GM18868 (cell line): Measurements from ENCODE around the gene UHMK1.
"Not testable (repeated sequence)": the region's sequence is repeated elsewhere in the genome, so short reads cannot be mapped to it uniquely, and the experiment has no call there.

Experiments used
- ATAC-seq: cut with Tn5 transposase; IDR thresholded peaks from one replicate; pipeline ENCODE4 v1.9.1; 2021; ENCODE audit warnings: mild to moderate bottlenecking, moderate library complexity; ENCODE audit not compliant: unreplicated experiment

Gene UHMK1, protein sequence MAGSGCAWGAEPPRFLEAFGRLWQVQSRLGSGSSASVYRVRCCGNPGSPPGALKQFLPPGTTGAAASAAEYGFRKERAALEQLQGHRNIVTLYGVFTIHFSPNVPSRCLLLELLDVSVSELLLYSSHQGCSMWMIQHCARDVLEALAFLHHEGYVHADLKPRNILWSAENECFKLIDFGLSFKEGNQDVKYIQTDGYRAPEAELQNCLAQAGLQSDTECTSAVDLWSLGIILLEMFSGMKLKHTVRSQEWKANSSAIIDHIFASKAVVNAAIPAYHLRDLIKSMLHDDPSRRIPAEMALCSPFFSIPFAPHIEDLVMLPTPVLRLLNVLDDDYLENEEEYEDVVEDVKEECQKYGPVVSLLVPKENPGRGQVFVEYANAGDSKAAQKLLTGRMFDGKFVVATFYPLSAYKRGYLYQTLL

GRCh38 chr1:162497723-162498495 lies at the start of gene UHMK1:
Gene UHMK1 (plus strand): TSS chr1:162497818. CDS start chr1:162498001, 183 bp downstream.
- peak; percentile 98 for ATAC-seq

- not testable (repeated sequence) for ATAC-seq
These were observed 43.3 kb upstream of the UHMK1 start for GRCh38 chr1:162454361-162454760.

GRCh38 chr1:162456323-162456722 lies 41.3 kb upstream of the UHMK1 start:
- no peak for ATAC-seq

DNA sequence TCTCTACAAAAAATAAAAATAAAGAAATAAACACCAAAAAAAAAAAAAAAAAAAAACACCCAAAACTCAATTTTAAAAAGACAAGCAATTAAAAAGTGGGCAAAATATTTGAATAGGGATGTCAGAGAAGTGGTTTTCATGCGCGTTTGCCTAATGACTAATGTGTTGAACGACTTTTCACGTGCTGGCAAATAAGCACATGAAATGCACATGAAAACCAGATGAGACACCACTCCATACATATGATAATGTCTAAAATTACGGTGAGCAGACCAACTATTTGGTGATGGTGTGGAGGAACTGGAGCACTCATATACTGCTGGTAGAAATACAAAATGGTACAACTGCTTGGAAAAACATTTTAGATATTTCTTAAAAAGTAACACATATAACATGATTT lies 39.4 kb upstream of the UHMK1 start:
- ATAC-seq = no peak

GRCh38 chr1:162462425-162462824 lies 35.2 kb upstream of the UHMK1 start:
- not testable (repeated sequence) for ATAC-seq

GRCh38 chr1:162463021-162463420 lies 34.6 kb upstream of the UHMK1 start:
- ATAC-seq = no peak

GRCh38 chr1:162466797-162467196 lies 30.8 kb upstream of the UHMK1 start:
- ATAC-seq = no peak

- no peak for ATAC-seq
These were observed 27.4 kb upstream of the UHMK1 start for GRCh38 chr1:162470216-162470615.

GRCh38 chr1:162471290-162471853 lies 26.2 kb upstream of the UHMK1 start:
- no peak for ATAC-seq

DNA sequence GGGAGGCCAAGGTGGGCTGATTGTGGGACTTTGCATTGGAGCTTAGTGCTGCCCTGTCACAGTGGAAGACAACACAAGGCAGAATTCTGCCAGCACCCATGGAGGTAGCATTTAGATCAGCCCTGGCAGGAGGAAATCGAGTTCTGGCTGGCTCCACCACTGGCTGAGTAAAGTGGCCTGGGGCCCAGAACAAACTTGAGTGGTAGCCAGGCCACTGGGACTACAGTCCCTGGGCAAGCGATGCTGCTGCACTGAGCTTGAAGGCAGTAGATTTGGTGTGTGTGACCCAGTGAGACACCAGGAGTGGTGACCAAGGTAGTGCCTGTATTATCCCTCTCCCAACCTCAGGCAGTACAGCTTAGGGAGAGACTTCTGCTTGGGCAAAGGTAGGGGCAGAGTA lies 22.5 kb upstream of the UHMK1 start:
- no peak for ATAC-seq

GRCh38 chr1:162475539-162476185 lies 22.0 kb upstream of the UHMK1 start:
- ATAC-seq = no peak

- no peak for ATAC-seq
These were observed 21.0 kb upstream of the UHMK1 start for GRCh38 chr1:162476620-162477019.

- ATAC-seq = no peak
These were observed 12.4 kb upstream of the UHMK1 start for GRCh38 chr1:162485236-162485635.

DNA sequence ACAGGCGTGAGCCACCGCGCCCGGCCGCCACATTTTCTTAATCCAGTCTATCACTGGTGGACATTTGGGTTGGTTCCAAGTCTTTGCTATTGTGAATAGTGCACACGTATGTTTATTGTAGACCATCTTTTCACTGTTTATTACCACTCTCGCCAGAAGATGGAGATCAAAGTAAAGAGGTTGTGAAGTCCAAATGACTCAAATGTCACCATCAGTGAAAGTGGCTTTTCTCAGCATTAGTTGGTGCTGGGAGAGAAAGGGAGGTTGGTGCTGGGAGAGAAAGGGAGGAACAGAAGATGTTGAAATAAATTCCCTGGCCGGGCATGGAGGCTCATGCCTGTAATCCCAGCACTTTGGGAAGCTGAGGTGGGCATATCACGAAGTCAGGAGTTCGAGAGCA lies 10.4 kb upstream of the UHMK1 start:
- no peak for ATAC-seq

DNA sequence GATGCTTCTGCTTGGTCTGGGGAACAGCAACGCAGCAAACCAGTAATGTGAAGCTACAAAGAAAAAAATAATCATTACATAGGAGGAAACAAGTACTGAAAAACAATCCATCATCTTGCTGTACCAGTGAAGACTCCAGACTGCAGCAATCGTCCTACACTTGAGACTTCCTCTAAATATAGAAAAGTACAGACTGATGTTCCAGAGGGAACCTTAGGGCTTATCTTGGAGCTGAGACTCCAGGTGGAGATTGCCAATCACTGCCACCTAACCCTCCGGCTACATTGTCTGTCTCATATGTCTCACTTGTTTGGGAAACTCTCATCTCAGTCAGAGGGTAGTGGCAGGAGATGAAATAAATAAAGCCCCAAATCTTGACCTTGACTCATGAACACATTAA lies 9.4 kb upstream of the UHMK1 start:
- ATAC-seq = no peak

DNA sequence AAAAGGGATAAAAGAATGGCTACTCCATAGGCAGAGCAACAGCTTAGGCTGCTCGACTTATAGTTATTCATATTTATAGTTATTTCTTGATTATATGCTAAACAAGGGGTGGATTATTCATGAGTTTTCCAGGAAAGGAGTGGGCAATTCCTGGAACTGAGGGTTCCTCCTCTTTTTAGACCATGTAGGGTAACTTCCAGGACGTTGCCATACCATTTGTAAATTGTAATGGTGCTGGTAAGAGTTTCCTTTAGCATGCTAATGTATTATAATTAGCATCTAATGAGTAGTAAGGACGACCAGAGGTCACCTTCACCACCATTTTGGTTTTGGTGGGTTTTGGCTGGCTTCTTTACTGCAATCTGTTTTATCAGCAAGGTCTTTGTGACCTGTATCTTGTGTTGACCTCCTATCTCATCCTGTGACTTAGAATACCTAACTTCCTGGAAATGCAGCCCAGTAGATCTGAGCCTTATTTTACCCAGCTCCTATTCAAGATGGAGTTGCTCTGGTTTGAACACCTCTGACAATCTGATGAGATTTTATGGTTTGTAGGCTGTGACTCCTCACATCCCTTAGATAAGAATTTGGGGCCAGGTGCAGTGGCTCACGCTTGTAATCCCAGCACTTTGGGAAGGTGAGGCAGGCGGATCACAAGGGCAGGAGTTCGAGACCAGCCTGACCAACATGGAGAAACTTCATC lies 1.9 kb upstream of the UHMK1 start:
- not testable (repeated sequence) for ATAC-seq

DNA sequence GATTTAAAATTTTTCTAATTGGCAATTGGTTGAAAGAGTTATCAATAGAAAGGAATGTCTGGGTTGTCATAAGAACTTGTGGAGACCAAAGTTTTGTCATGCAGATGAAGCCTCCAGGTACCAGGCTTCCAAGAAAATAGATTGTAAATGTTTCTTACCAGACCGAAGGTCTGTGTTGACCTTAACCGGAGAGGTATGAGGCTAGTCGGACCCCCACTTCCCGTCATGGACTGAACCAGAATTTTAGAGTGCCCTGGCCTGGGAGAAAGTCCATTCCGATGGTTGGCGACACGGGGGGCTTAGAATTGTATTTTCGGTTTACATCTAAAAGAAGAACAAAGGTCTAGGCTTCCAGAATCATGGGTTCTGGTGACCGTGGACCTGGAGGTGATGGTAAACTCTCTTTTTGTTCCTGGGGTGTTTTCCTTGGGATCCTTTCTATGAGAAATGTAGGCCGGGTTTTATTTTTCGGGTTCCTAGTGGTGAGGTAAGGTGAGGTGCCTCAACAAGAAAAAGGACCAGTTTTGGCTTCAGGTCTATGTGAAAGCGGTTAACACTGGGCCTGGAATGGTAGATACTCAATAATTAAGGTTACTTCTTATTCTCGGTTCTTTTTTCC lies 405 bp upstream of the UHMK1 start:
- no peak for ATAC-seq

- ATAC-seq = no peak
These were observed 835 bp downstream of the UHMK1 start for GRCh38 chr1:162498496-162498810.

DNA sequence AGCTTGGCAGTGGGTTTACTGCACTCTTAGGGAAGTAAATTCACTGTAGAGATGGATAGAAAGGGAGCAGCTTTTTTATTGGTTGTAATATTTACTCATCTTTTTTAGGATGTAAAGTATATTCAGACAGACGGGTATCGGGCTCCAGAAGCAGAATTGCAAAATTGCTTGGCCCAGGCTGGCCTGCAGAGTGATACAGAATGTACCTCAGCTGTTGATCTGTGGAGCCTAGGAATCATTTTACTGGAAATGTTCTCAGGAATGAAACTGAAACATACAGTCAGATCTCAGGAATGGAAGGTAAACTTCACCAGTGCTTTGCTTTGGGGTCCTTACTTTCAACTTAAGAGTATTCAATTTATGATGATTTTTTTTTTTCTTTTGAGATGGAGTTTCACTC lies 3.2 kb downstream of the UHMK1 start:
- ATAC-seq = no peak

- no peak for ATAC-seq
These were observed 4.5 kb downstream of the UHMK1 start for GRCh38 chr1:162502077-162502476.
